Naive thymus-derived CD4-positive, alpha-beta T cell (primary cell): Measurements from ENCODE around the gene PPP1CA. TPM values are rescaled to one million over a fixed set of nuclear protein-coding genes. Genes with fewer than 3 reads are reported as not detected.

ENCODE experiments used
- ATAC-seq: fragments of 150-1000 bp; cut with Tn5 transposase; 2 replicates; pipeline ENCODE4 v1.10.0; 2021; ENCODE audit warnings: mild to moderate bottlenecking, moderate library complexity
- CTCF ChIA-PET: fragments of 350-600 bp; sonication (Branson Sonifier 250); formaldehyde crosslinking; loops from one replicate; lab custom pipeline; 2021; ENCODE audit warnings: antibody characterized with exemption; lab: Charles Lee
- POLR2A ChIA-PET: fragments of 350-600 bp; sonication (Branson Sonifier 250); formaldehyde crosslinking; loops from one replicate; lab custom pipeline; 2021; ENCODE audit warnings: antibody characterized with exemption, inconsistent platforms; lab: Charles Lee
- DNase-seq, 9 donors: peaks; one replicate each; pipeline versions ENCODE4 v3.0.0 to v3.0.0-alpha.2; 2020 to 2022; ENCODE audit warnings: mixed read lengths in 1 of 9
- H3K27ac ChIP-seq: one replicate; pipeline ENCODE4 v1.7.0; 2013; ENCODE audit warnings: mild to moderate bottlenecking, low read depth, low read length, moderate library complexity
- H3K27me3 ChIP-seq, 2 donors: one replicate each; pipeline ENCODE4 v1.7.0; 2013; ENCODE audit warnings: low read length in 2 of 2, mild to moderate bottlenecking in 2 of 2, moderate library complexity in 2 of 2; ENCODE audit not compliant: control insufficient read depth in 2 of 2, insufficient read depth in 2 of 2
- H3K36me3 ChIP-seq, 3 experiments: 1 replicate in 2 of 3; 2 replicates in 1 of 3; pipeline ENCODE4 v1.7.0; 2013; ENCODE audit warnings: low read length in 3 of 3, mild to moderate bottlenecking in 3 of 3, moderate library complexity in 1 of 3; ENCODE audit not compliant: insufficient read depth in 3 of 3, control insufficient read depth in 2 of 3
- H3K4me1 ChIP-seq, 2 donors: one replicate each; pipeline ENCODE4 v1.7.0; 2013; ENCODE audit warnings: low read length in 2 of 2, mild to moderate bottlenecking in 2 of 2, moderate library complexity in 1 of 2; ENCODE audit not compliant: control insufficient read depth in 2 of 2, insufficient read depth in 2 of 2
- H3K4me3 ChIP-seq: 2 replicates; pipeline ENCODE4 v1.7.0; 2013; ENCODE audit warnings: mild to moderate bottlenecking, low read length
- H3K9me3 ChIP-seq, 3 experiments: 1 replicate in 2 of 3; 2 replicates in 1 of 3; pipeline ENCODE4 v1.7.0; 2013; ENCODE audit warnings: low read length in 3 of 3; ENCODE audit not compliant: control insufficient read depth in 2 of 3
- H3K27ac Mint-ChIP-seq, 9 donors: one replicate each; pipeline ENCODE4 v1.8.0; 2020 to 2022; ENCODE audit warnings: mixed read lengths in 9 of 9, mild to moderate bottlenecking in 8 of 9, moderate library complexity in 5 of 9, inconsistent platforms in 2 of 9
- H3K27me3 Mint-ChIP-seq, 5 donors: one replicate each; pipeline ENCODE4 v1.8.0; 2021 to 2022; ENCODE audit warnings: mixed read lengths in 5 of 5, mild to moderate bottlenecking in 1 of 5
- H3K36me3 Mint-ChIP-seq, 5 donors: one replicate each; pipeline ENCODE4 v1.8.0; 2020 to 2022; ENCODE audit warnings: mixed read lengths in 5 of 5, mild to moderate bottlenecking in 3 of 5, inconsistent platforms in 1 of 5
- H3K4me1 Mint-ChIP-seq, 7 donors: one replicate each; pipeline ENCODE4 v1.8.0; 2020 to 2022; ENCODE audit warnings: mixed read lengths in 7 of 7, mild to moderate bottlenecking in 3 of 7, inconsistent platforms in 1 of 7
- H3K4me3 Mint-ChIP-seq, 10 donors: one replicate each; pipeline ENCODE4 v1.8.0; 2020 to 2022; ENCODE audit warnings: mild to moderate bottlenecking in 10 of 10, mixed read lengths in 10 of 10, moderate library complexity in 6 of 10, inconsistent platforms in 2 of 10
- H3K9me3 Mint-ChIP-seq, 11 donors: one replicate each; pipeline ENCODE4 v1.8.0; 2020 to 2022; ENCODE audit warnings: mixed read lengths in 11 of 11, mild to moderate bottlenecking in 4 of 11, inconsistent platforms in 1 of 11, moderate library complexity in 1 of 11
- intact Hi-C, 2 donors: fragments of 100-400 bp; cut with micrococcal nuclease; formaldehyde crosslinking; loops; one replicate each; pipeline ENCODE4 v1.15.1; 2023
- polyA plus RNA-seq, 2 donors: library from polyadenylated mRNA; unstranded; fragments of 300-500 nt; fragmentation: Illumina TruSeq; gene quantifications; one replicate each; pipeline ENCODE4 v1.2.3, GENCODE V29; 2021
- total RNA-seq, 6 experiments: library from RNA in 5 of 6; stranded (reverse) in 5 of 6; gene quantifications; 1 replicate in 5 of 6; 2 replicates in 1 of 6; pipeline ENCODE4 v1.2.3 and lab custom pipeline; 2021 to 2026

PPP1CA gene
- total and polyA plus RNA-seq, 7 experiments from 2014 or later = 83.0 to 363 (median 150) TPM

DNA sequence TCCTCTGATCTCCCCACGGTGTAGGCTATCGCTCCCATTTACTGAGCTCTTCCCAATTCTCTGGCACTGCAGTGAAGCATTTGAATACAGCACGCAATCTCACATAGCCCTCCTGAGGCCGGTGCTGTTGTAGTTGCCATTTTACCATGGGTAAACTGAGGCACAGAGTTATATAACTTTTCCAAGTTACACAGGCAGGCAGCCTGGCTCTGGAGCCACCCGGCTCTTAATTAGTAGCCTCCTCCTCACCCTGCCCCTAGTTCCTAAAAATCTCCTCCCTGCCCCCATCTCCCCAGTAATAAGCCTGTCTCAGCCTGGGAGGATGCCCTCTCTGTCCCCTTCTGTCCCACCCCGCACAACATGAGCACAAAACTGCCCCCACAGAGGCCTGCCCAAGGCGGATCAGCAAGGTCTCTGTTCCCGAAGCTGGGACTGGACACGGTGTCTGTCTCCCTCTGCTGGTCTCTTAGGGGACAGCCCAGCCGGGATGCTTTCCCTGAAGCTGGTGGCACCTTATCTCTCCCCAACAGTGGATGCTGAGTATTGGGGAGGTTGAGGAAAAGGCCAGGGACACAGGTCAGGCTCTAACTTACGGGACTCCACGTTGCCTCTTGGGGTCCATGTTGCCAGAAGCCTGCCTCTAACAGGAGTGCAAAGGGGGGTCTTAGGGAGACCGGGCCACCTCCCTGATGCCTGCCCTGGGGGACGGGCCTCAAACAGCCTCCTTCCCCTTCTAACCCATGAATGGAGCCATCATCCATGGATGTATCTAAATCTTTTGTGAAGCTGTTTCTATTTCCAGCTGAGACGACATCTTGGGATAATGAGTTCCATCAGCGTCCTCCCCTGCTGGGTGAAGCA is 19.2 kb downstream of the PPP1CA start:
- Histone ChIP-seq H3K27me3 (no peaks in the 10 kb centered on the region), H3K27ac (no peak overlapping the region), H3K36me3 (no peaks in the 10 kb centered on the region), H3K9me3 (no peaks in the 10 kb centered on the region), H3K4me3 (no peak overlapping the region), H3K4me1 (peaks cover 0 to 5% of the 10 kb centered on the region in 2 donors)
- ChIA-PET POLR2A (interaction anchor here (0.9 to 16.2 kb wide), 8 partner anchors 9 to 113 kb away, joined by 3 to 272 read pairs (median 5); partner anchors contain the start of genes ANKRD13D, POLD4, PPP1CA and RAD9A), CTCF (interaction anchor here (0.6 to 21.2 kb wide), 20 partner anchors 10 to 302 kb away, joined by 3 to 495 read pairs (median 6); partner anchors contain the start of genes CLCF1, POLD4 and PPP1CA)
- DNase-seq = peak; percentile 67 to 86 (median 79)
- Mint-ChIP-seq H3K27ac (peak overlapping the region in 2 of 9 donors; percentile 1 to 79), H3K4me3 (no peak overlapping the region), H3K4me1 (peaks cover 4 to 20% (median 8%) of the 10 kb centered on the region in 7 donors), H3K9me3 (no peaks in the 10 kb centered on the region), H3K36me3 (no peaks in the 10 kb centered on the region), H3K27me3 (peaks cover 0 to 38% (median 0%) of the 10 kb centered on the region in 5 donors)
- intact Hi-C loops = loop anchor here (1.0 kb wide), 8 partner anchors 8 to 120 kb away; partner anchors contain the start of genes GRK2 (in 1 of the 2) and POLD4 (in 1 of the 2)
- ATAC-seq = peak; percentile 96

GRCh38 chr11:67381244-67381972 is 20.2 kb downstream of the PPP1CA start:
- Mint-ChIP-seq H3K27me3 (peaks cover 0 to 44% (median 0%) of the 10 kb centered on the region in 5 donors), H3K36me3 (no peaks in the 10 kb centered on the region), H3K4me1 (peaks cover 6 to 20% (median 8%) of the 10 kb centered on the region in 7 donors), H3K27ac (no peak overlapping the region), H3K4me3 (no peak overlapping the region), H3K9me3 (no peaks in the 10 kb centered on the region)
- intact Hi-C loops = no loop called here
- ChIA-PET CTCF (interaction anchor here (0.6 to 21.2 kb wide), 18 partner anchors 9 to 992 kb away, joined by 3 to 495 read pairs (median 6); partner anchors contain the start of genes CLCF1, POLD4 and PPP1CA), POLR2A (interaction anchor here (0.6 to 16.2 kb wide), 7 partner anchors 10 to 93 kb away, joined by 3 to 272 read pairs (median 6); partner anchors contain the start of genes ANKRD13D, POLD4, PPP1CA and RAD9A)
- Histone ChIP-seq H3K36me3 (no peaks in the 10 kb centered on the region), H3K4me1 (peaks cover 0 to 5% of the 10 kb centered on the region in 2 donors), H3K27me3 (no peaks in the 10 kb centered on the region), H3K4me3 (no peak overlapping the region), H3K9me3 (no peaks in the 10 kb centered on the region), H3K27ac (no peak overlapping the region)
- ATAC-seq (peak; percentile 60), DNase-seq (no peak)

DNA sequence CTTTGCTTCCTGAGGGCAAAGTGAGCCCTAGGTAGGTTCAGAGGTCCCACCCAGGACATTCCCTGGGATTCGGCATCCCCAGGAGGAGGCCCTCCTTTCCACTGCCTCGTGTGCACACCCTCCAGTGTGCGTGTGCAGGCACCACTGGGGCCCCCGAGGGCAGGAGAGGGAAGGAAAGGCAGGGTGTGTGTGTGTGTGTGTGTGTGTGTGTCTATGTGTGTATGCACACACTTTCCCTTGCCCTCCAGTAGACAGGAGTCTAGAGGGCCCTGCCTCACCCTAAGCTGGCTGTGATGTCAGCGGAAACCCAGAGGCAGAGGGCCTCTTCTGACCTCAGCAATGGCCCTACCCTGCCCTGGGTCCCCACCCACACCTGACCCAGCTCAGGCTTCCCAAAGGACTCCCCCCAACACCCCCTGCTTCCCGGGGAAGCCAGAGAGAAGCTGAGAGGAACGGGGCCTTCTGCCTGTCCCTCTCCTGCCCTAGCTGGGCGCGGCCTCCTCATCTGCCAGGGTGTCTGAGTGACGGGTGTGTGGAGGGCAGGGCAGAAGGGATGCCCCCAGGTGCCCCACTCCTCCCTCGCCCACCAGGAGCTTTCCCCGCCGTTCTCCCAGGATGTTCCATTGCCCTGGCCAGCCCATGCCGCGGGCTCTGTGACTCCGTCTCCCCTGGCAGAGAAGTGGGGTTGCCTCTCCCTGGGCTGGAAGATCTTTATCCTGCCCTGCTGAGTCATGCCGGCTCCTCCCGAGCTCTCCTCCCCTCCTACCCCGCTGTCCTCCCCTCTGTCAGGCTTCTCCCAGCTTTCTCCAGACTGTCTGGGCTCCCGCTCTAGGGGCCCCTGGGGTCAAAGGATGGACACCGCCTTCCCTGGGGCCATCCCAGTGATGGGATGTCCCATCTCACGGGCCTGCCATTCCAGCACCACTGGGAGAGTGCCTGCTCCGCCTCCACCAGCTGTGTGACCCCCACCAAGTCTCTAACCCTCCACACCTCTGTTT is 22.3 kb downstream of the PPP1CA start:
- intact Hi-C loops = no loop called here
- no peak overlapping the region for H3K27ac ChIP-seq
- H3K27me3 Mint-ChIP-seq = peaks cover 0 to 44% (median 4%) of the 10 kb centered on the region in 5 donors
- POLR2A ChIA-PET = interaction anchor here (0.7 to 16.2 kb wide), 2 partner anchors 22 to 110 kb away, joined by 3 to 272 read pairs; partner anchors contain the start of gene POLD4
- no peaks in the 10 kb centered on the region for H3K9me3 ChIP-seq
- no peak overlapping the region for H3K4me3 Mint-ChIP-seq
- CTCF ChIA-PET = interaction anchor here (0.7 to 21.2 kb wide), 7 partner anchors 9 to 573 kb away, joined by 3 to 495 read pairs (median 20); partner anchors contain the start of gene POLD4
- H3K27me3 ChIP-seq = peaks cover 0 to under 1% of the 10 kb centered on the region in 2 donors
- DNase-seq (no peak), ATAC-seq (no peak)
- H3K4me1 Mint-ChIP-seq = peaks cover 6 to 27% (median 17%) of the 10 kb centered on the region in 7 donors
- no peak overlapping the region for H3K4me3 ChIP-seq
- no peaks in the 10 kb centered on the region for H3K9me3 Mint-ChIP-seq
- H3K36me3 Mint-ChIP-seq = no peaks in the 10 kb centered on the region
- peaks cover 4 to 9% of the 10 kb centered on the region in 2 donors for H3K4me1 ChIP-seq
- no peak overlapping the region for H3K27ac Mint-ChIP-seq
- H3K36me3 ChIP-seq = no peaks in the 10 kb centered on the region

DNA sequence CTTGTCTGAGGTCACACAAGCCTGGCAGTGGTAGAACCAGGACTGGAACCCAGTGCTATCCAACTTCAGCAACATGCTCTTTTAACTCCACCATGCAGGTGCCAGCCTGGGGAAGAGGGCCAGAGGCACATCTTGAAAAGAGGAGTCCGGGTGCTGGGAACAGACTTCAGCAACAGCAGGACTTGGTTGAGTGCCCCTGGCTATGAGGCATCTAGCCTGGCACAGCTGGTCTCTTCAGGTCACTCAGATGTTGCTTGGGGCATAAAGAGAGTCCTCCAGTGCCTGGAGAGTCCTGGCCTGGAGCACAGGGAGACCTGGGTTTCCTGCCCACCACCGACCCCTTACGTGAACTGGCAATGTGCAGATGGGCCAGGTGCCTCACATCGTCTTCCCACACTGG is 23.1 kb downstream of the PPP1CA start:
- ChIA-PET POLR2A (interaction anchor here (16.2 kb wide), 1 partner anchor 22 kb away, joined by 272 read pairs; the partner anchor contains the start of gene POLD4), CTCF (interaction anchor here (0.7 to 21.2 kb wide), 4 partner anchors 22 to 572 kb away, joined by 3 to 495 read pairs (median 60); partner anchors contain the start of gene POLD4)
- Mint-ChIP-seq H3K36me3 (peaks cover 0 to 1% (median 0%) of the 10 kb centered on the region in 5 donors), H3K27ac (no peak overlapping the region), H3K27me3 (peaks cover 0 to 48% (median 10%) of the 10 kb centered on the region in 5 donors), H3K4me3 (no peak overlapping the region), H3K4me1 (peaks cover 6 to 32% (median 23%) of the 10 kb centered on the region in 7 donors), H3K9me3 (no peaks in the 10 kb centered on the region)
- H3K27me3 ChIP-seq = peaks cover 0 to 5% of the 10 kb centered on the region in 2 donors
- H3K36me3 ChIP-seq = no peaks in the 10 kb centered on the region
- H3K27ac ChIP-seq = no peak overlapping the region
- DNase-seq = no peak
- intact Hi-C loops = no loop called here
- no peak overlapping the region for H3K4me3 ChIP-seq
- no peaks in the 10 kb centered on the region for H3K9me3 ChIP-seq
- H3K4me1 ChIP-seq = peaks cover 11 to 17% of the 10 kb centered on the region in 2 donors
- ATAC-seq = no peak

- Mint-ChIP-seq H3K27me3 (peaks cover 0 to 48% (median 10%) of the 10 kb centered on the region in 5 donors), H3K27ac (no peak overlapping the region), H3K4me3 (no peak overlapping the region), H3K36me3 (peaks cover 0 to 1% (median 0%) of the 10 kb centered on the region in 5 donors), H3K9me3 (no peaks in the 10 kb centered on the region), H3K4me1 (peaks cover under 1 to 28% (median 19%) of the 10 kb centered on the region in 7 donors)
- Histone ChIP-seq H3K27me3 (peaks cover 0 to 5% of the 10 kb centered on the region in 2 donors), H3K4me3 (no peak overlapping the region), H3K9me3 (no peaks in the 10 kb centered on the region), H3K36me3 (no peaks in the 10 kb centered on the region), H3K4me1 (peaks cover 11 to 13% of the 10 kb centered on the region in 2 donors), H3K27ac (no peak overlapping the region)
- POLR2A ChIA-PET = interaction anchor here (1.9 to 16.2 kb wide), 2 partner anchors 20 to 31 kb away, joined by 4 to 272 read pairs; partner anchors contain the start of gene POLD4
- CTCF ChIA-PET = interaction anchor here (4.7 to 21.2 kb wide), 2 partner anchors 20 to 31 kb away, joined by 40 to 495 read pairs; partner anchors contain the start of gene POLD4
- DNase-seq (no peak), ATAC-seq (no peak)
- intact Hi-C loops = no loop called here
Measured at GRCh38 chr11:67376873-67377808, 24.5 kb downstream of the PPP1CA start.
